SH-SY5Y (cell line): ENCODE measurements around the gene KIF4A.

Experiments
- GATA2 ChIP-seq: IDR thresholded peaks from 2 replicates; pipeline ENCODE4 v1.6.1; 2011; ENCODE audit warnings: mild to moderate bottlenecking, low read depth, low read length
- GATA3 ChIP-seq: IDR thresholded peaks from 2 replicates; pipeline ENCODE4 v1.6.1; 2011; ENCODE audit warnings: low read depth, mild to moderate bottlenecking, low read length, moderate library complexity

KIF4A gene

GRCh38 chrX:70442224-70442623, 152.3 kb downstream of the KIF4A start:
- no peak for TF ChIP-seq GATA2
- no peak for TF ChIP-seq GATA3

GRCh38 chrX:70444326-70444945, 154.5 kb downstream of the KIF4A start, which contains the start of gene DLG3:
DLG3 (plus strand) TSS chrX:70444835; CDS start chrX:70445202, 367 bp downstream.
- TF ChIP-seq GATA3 (no peak), GATA2 (no peak)

DNA sequence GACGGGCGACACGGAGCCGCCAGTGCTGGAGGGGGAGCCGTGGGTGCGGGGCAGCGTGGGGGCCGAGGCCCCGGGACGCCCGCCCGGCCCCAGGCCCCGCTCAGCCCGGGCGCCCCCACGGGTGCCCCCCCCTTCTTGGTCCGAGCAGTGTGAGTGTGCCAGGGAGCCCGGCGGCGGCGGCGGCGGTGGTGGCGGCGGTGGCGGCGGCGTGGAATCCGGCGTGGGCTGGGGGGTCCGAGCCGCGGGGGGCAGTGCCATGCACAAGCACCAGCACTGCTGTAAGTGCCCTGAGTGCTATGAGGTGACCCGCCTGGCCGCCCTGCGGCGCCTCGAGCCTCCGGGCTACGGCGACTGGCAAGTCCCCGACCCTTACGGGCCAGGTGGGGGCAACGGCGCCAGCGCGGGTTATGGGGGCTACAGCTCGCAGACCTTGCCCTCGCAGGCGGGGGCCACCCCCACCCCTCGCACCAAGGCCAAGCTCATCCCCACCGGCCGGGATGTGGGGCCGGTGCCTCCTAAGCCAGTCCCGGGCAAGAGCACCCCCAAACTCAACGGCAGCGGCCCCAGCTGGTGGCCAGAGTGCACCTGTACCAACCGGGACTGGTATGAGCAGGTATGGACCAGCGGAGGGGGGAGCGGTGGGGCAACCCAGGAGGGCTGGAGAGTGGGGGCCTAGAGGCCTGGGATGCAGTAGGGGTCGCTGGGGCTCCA, 155.2 kb downstream of the KIF4A start:
- no peak for TF ChIP-seq GATA2
- no peak for TF ChIP-seq GATA3

- TF ChIP-seq GATA2, result no peak
- TF ChIP-seq GATA3, result no peak
These were observed 156.0 kb downstream of the KIF4A start for GRCh38 chrX:70445951-70446350.

DNA sequence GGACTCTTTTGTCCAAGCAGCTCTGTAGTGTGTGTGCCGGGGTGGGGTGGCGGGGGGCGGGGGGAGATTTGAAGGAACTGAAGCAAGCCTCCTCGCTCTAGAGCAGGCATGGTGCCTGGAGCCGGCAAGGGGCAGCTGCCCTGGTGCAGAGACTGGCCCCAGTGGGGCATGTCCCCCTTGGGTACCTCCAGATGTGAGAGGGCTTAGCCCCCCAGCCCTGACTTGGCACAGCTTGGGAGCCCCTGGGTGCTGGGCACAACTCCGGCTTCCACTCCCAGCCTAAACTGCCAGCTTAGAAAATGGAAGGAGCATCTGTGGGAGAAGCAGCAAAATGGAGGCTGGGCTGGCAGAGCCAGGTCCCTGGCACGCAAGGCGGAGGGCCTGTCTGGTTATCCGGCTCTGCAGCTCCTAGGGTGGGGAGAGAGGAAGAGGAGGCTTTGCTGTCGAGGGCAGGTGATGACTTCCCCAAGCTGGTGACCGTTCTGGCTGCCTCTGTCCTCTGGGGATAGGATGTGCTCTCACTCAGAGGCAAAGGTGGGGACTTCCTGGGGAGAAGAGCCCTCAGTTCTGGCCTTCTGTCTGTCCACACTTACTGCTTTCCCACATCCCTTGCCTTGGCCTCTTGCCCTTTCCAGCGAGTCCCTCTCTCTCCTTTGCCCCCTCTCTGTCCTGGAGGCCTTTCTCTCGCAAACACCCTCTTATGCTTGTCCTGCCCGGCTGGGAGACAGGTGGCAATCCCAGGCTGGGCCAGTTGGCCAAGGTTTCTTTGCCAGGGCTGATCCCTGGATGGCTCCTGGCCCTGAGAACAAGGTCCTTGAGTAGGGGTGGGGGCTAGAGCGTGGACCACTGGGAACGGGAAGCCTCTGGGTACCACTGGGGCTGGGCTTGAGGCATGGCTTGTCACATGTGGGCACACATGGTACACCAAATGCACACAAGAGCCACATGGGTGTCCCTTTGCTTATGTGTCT, 156.8 kb downstream of the KIF4A start:
- TF ChIP-seq GATA3 (no peak), GATA2 (no peak)

- TF ChIP-seq GATA3 (no peak), GATA2 (no peak)
These were observed 159.6 kb downstream of the KIF4A start for GRCh38 chrX:70449457-70449966.

DNA sequence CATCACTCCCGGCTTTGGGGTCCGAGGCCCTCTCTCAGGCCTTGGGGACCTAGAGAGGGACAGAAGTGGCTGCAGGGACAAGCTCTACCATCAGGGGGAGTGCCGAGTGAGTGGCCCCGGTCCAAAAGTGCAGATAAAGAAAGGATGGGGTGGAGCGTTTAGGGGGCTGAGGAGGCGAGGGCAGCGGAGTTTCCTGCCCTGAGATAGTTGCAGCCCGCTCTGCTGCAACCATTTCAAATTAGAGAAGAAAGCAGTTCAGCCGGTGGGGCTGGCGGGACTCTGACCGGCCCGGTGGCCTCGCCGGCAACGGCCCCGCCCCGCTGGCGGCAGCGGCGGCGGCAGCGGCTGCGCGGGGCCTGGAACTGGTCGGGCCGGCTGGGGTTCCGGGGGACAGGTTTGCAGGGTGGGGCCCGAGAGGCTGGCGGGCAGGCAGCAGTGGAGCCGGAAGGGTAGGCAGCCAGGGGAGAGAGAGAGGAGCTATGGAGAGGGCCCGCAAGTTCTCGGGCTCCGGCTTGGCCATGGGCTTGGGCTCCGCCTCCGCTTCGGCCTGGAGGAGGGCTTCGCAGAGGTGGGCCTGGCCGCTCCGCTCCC, 162.3 kb downstream of the KIF4A start:
- no peak for TF ChIP-seq GATA2
- no peak for TF ChIP-seq GATA3

- TF ChIP-seq GATA2 (no peak), GATA3 (no peak)
These were observed 163.2 kb downstream of the KIF4A start for GRCh38 chrX:70453024-70453618.

GRCh38 chrX:70454441-70455365, 164.8 kb downstream of the KIF4A start:
- TF ChIP-seq GATA2, result no peak
- TF ChIP-seq GATA3, result no peak

GRCh38 chrX:70455366-70456202, 165.7 kb downstream of the KIF4A start:
- TF ChIP-seq GATA2 (no peak), GATA3 (no peak)

- no peak for TF ChIP-seq GATA2
- no peak for TF ChIP-seq GATA3
These were observed 166.4 kb downstream of the KIF4A start for GRCh38 chrX:70456256-70456655.

DNA sequence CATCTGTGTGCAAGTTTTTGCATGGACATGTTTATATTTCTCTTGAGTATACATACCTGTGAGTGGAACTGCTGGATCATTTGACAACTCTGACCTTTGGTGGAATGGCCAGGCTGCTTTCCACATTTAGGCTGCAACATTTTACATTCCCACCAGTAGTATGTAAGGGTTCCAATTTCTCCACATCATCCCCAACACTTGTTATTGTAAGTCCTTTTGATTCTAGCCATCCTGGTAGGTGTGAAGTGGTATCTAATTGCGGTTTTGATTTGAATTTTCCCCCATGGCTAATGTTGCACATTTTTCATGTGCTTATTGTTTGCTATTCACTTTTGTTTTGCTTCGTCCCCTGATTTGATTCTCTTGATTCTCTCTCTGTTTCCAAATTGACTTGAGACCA, 171.1 kb downstream of the KIF4A start:
- TF ChIP-seq GATA3, result no peak
- TF ChIP-seq GATA2, result no peak
